OCI-LY7 (cell line): ENCODE measurements around the gene LRRC4.

Experiments used
- EZH2phosphoT487 ChIP-seq: fragments of 200-600 bp; sonication (generic); IDR thresholded peaks from 2 replicates; pipeline ENCODE4 v1.6.1; 2018; ENCODE audit warnings: low read depth, borderline replicate concordance, mild to moderate bottlenecking, mixed run types, antibody characterized with exemption, low read length, moderate library complexity, mixed read lengths
- TF ChIP-seq, protein P1 (sequence below): fragments of 200-600 bp; sonication (generic); conservative IDR thresholded peaks from 2 replicates; pipeline ENCODE4 v1.5.1; 2014; ENCODE audit warnings: mild to moderate bottlenecking, antibody characterized with exemption, low read length, moderate library complexity, mixed read lengths

GRCh38 chr7:128040205-128040604 lies 9.0 kb upstream of the LRRC4 start:
- TF ChIP-seq, protein P1, sequence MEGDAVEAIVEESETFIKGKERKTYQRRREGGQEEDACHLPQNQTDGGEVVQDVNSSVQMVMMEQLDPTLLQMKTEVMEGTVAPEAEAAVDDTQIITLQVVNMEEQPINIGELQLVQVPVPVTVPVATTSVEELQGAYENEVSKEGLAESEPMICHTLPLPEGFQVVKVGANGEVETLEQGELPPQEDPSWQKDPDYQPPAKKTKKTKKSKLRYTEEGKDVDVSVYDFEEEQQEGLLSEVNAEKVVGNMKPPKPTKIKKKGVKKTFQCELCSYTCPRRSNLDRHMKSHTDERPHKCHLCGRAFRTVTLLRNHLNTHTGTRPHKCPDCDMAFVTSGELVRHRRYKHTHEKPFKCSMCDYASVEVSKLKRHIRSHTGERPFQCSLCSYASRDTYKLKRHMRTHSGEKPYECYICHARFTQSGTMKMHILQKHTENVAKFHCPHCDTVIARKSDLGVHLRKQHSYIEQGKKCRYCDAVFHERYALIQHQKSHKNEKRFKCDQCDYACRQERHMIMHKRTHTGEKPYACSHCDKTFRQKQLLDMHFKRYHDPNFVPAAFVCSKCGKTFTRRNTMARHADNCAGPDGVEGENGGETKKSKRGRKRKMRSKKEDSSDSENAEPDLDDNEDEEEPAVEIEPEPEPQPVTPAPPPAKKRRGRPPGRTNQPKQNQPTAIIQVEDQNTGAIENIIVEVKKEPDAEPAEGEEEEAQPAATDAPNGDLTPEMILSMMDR: no peak
- TF ChIP-seq EZH2phosphoT487: no peak
